Amniotic epithelial cell (primary cell): ENCODE results near the gene TMEM134.
A peak's percentile ranks its signal among the peaks of the same experiment; 100 is the strongest.
"Not testable (repeated sequence)": the region's sequence is repeated elsewhere in the genome, so short reads cannot be mapped to it uniquely, and the experiment has no call there.

Experiments used
- DNase-seq: peaks from one replicate; pipeline ENCODE4 v3.0.0-alpha.2; 2010; ENCODE audit warnings: low read depth

TMEM134 gene

GRCh38 chr11:67438158-67438902, 30.7 kb downstream of the TMEM134 start:
- DNase-seq, result no peak

- DNase-seq, result no peak
Measured at GRCh38 chr11:67437809-67438157, 31.3 kb downstream of the TMEM134 start.

GRCh38 chr11:67437082-67437808, 31.8 kb downstream of the TMEM134 start, which contains the start of gene PTPRCAP:
TSS of gene PTPRCAP (minus strand) at chr11:67437682. CDS start at chr11:67437619, 63 bp downstream.
- no peak for DNase-seq

GRCh38 chr11:67436459-67437081, 32.5 kb downstream of the TMEM134 start:
- peak; percentile 34 for DNase-seq

GRCh38 chr11:67435727-67436458, 33.2 kb downstream of the TMEM134 start:
- DNase-seq, result no peak

- no peak for DNase-seq
Measured at GRCh38 chr11:67435031-67435726, 33.9 kb downstream of the TMEM134 start.

GRCh38 chr11:67434395-67434881, 34.6 kb downstream of the TMEM134 start:
- DNase-seq, result no peak

GRCh38 chr11:67433536-67434394, 35.3 kb downstream of the TMEM134 start:
- no peak for DNase-seq

- DNase-seq, result no peak
Measured at GRCh38 chr11:67432655-67433349, 36.2 kb downstream of the TMEM134 start.

GRCh38 chr11:67431346-67432249, 37.5 kb downstream of the TMEM134 start:
- no peak for DNase-seq

GRCh38 chr11:67429722-67430121, 39.3 kb downstream of the TMEM134 start:
- no peak for DNase-seq

GRCh38 chr11:67429038-67429668, 39.9 kb downstream of the TMEM134 start:
- DNase-seq, result no peak

- peak; percentile 96 for DNase-seq
Measured at GRCh38 chr11:67428052-67429001, 40.7 kb downstream of the TMEM134 start, which contains the start of gene RPS6KB2. TSS of gene RPS6KB2 (plus strand) at chr11:67428494. CDS start at chr11:67428546, 52 bp downstream.

GRCh38 chr11:67427364-67427859, 41.6 kb downstream of the TMEM134 start:
- not testable (repeated sequence) for DNase-seq

- no peak for DNase-seq
Measured at GRCh38 chr11:67423891-67424613, 45.0 kb downstream of the TMEM134 start.

- DNase-seq, result no peak
Measured at GRCh38 chr11:67423466-67423865, 45.6 kb downstream of the TMEM134 start.
